ENCODE results near the gene XRCC4.
"Not testable (repeated sequence)": the region's sequence is repeated elsewhere in the genome, so short reads cannot be mapped to it uniquely, and the experiment has no call there.

The XRCC4 gene

DNA sequence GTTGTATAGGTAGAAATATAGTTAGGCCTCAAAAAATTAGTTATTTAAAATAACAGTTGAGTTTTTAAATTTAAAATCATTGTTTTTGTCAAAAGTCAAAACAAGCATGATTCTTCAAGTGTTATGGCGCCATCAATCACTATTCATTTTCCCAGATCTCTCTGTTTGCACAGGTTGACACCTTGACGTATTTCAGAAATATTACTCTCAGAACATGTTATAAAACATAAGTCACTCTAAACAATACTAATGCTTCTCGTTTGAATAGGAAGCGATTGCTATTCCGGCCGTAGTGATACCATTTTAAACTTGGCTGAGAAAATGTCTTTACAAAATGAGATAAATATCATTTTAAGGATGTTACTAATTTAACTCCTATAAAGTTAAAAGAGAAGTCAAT, 268.1 kb downstream of the XRCC4 start:
- DNase-seq (ENCODE audit: low spot score): no peak
- no peak overlapping the region for H3K27ac ChIP-seq
- TF ChIP-seq CTCF (IDR thresholded peaks at IDR 0.05): no peak
- no peak overlapping the region for H3K4me3 ChIP-seq

- Histone ChIP-seq H3K4me3 (no peak overlapping the region), H3K27ac (no peak overlapping the region)
- DNase-seq (ENCODE audit: low spot score): no peak
- no peak for TF ChIP-seq CTCF (IDR thresholded peaks at IDR 0.05)
Measured at GRCh38 chr5:83348281-83348780, 271.0 kb downstream of the XRCC4 start.

- H3K4me3 ChIP-seq: no peak overlapping the region
- H3K27ac ChIP-seq: no peak overlapping the region
- no peak for TF ChIP-seq CTCF (IDR thresholded peaks at IDR 0.05)
- DNase-seq (ENCODE audit: low spot score): no peak
Measured at GRCh38 chr5:83353231-83353630, 275.9 kb downstream of the XRCC4 start.

- no peak for TF ChIP-seq CTCF (IDR thresholded peaks at IDR 0.05)
- Histone ChIP-seq H3K4me3 (no peak overlapping the region), H3K27ac (no peak overlapping the region)
- DNase-seq (ENCODE audit: low spot score): no peak
Measured at GRCh38 chr5:83353774-83354173, 276.4 kb downstream of the XRCC4 start.

DNA sequence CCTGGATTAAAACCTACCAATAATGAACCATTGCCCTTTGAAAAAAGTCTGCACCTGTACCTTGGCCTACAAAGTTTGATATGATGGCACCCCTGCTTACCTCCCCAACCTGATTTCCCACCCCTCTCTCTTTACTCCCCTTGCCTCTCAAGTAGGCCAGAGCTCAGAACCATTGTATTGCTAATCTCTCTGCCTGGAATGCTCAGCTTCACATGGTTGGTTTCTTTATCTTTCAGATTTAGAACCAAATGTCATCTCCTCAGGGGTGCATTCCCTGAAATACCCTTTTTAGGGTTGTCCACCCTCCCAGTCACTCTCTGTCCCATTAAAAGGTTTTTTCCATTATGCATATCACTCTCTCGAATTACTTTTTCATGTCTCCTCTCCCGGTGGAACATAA, 277.6 kb downstream of the XRCC4 start:
- Histone ChIP-seq H3K4me3 (no peak overlapping the region), H3K27ac (no peak overlapping the region)
- no peak for DNase-seq (ENCODE audit: low spot score)
- TF ChIP-seq CTCF (IDR thresholded peaks at IDR 0.05): no peak

GRCh38 chr5:83355482-83356014, 278.2 kb downstream of the XRCC4 start:
- H3K27ac ChIP-seq; DNase-seq (ENCODE audit: low spot score); H3K4me3 ChIP-seq: not testable (repeated sequence)

- no peak for DNase-seq (ENCODE audit: low spot score)
- H3K27ac ChIP-seq: no peak overlapping the region
- TF ChIP-seq CTCF (IDR thresholded peaks at IDR 0.05): no peak
- H3K4me3 ChIP-seq: no peak overlapping the region
Measured at GRCh38 chr5:83357621-83358231, 280.4 kb downstream of the XRCC4 start.
